Small intestine (tissue), 7 donors: Measurements from ENCODE around the gene EPHB6. TPM values are rescaled to one million over a fixed set of nuclear protein-coding genes. Genes with fewer than 3 reads are reported as not detected.
A peak's percentile ranks its signal among the peaks of the same experiment; 100 is the strongest.

Source experiments
- DNase-seq, 2 donors: peaks; one replicate each; pipeline versions ENCODE4 v3.0.0 to v3.0.0-alpha.2; 2013
- FAIRE-seq: peaks from 2 replicates; lab custom pipeline; 2012; peaks lifted over from hg19 to GRCh38; lab: Jason Lieb, UNC
- H3K27ac ChIP-seq, 3 donors: one replicate each; pipeline ENCODE4 v1.5.1; 2013; ENCODE audit warnings: low read length in 2 of 3, mild to moderate bottlenecking in 2 of 3, control low read depth in 1 of 3, inconsistent platforms in 1 of 3, low read depth in 1 of 3, moderate library complexity in 1 of 3
- H3K27me3 ChIP-seq, 3 donors: one replicate each; pipeline ENCODE4 v1.6.1; 2013; ENCODE audit warnings: low read length in 3 of 3, inconsistent platforms in 1 of 3; ENCODE audit not compliant: control insufficient read depth in 3 of 3, insufficient read depth in 3 of 3
- H3K36me3 ChIP-seq, 3 donors: one replicate each; pipeline ENCODE4 v1.6.1; 2013; ENCODE audit warnings: low read length in 3 of 3, inconsistent platforms in 1 of 3, low read depth in 1 of 3, mild to moderate bottlenecking in 1 of 3, moderate library complexity in 1 of 3; ENCODE audit not compliant: control insufficient read depth in 3 of 3, insufficient read depth in 2 of 3
- H3K4me1 ChIP-seq, 3 donors: one replicate each; pipeline ENCODE4 v1.6.1; 2013; ENCODE audit warnings: low read length in 2 of 3, inconsistent platforms in 1 of 3, low read depth in 1 of 3, mild to moderate bottlenecking in 1 of 3, moderate library complexity in 1 of 3; ENCODE audit not compliant: control insufficient read depth in 3 of 3, insufficient read depth in 2 of 3
- H3K4me3 ChIP-seq, 3 donors: one replicate each; pipeline ENCODE4 v1.5.1; 2013; ENCODE audit warnings: low read length in 3 of 3, control low read depth in 1 of 3, inconsistent platforms in 1 of 3, low read depth in 1 of 3, mild to moderate bottlenecking in 1 of 3, moderate library complexity in 1 of 3
- H3K9me3 ChIP-seq, 2 donors: one replicate each; pipeline ENCODE4 v1.6.1; 2013; ENCODE audit warnings: low read depth in 1 of 2, low read length in 1 of 2; ENCODE audit not compliant: control insufficient read depth in 2 of 2, insufficient read depth in 1 of 2
- WGBS, 3 donors: extraction: QIAGEN DNeasy Blood & Tissue Kit; methylation state at CpG; one replicate each; pipeline ENCODE4 v1.1.7; 2013; 5-methylcytosine and 5-hydroxymethylcytosine counted together
- polyA plus RNA-seq, 4 donors: library from polyadenylated mRNA; stranded (reverse) in 3 of 4; unstranded in 1 of 4; fragments of 200-250 nt in 3 of 4; fragments of 120-200 nt in 1 of 4; gene quantifications; one replicate each; pipeline versions ENCODE4 v1.2.1 to v1.2.3, GENCODE V29; 2013
- donor health status: healthy with polysubstance abuse.
- donor health status: control.
- donor health status: control.
- donor health status: Bipolar disorder and iron deficiency.
- donor health status: healthy.

The EPHB6 gene
- polyA plus RNA-seq, 4 donors: 1.7 to 26.2 (median 11.8) TPM

- Histone ChIP-seq H3K36me3 (no peaks in the 10 kb centered on the region), H3K9me3 (peaks cover 0 to 5% of the 10 kb centered on the region in 2 donors), H3K4me3 (no peak overlapping the region), H3K27ac (peak overlapping the region; percentile 80 to 90 (median 87)), H3K4me1 (peaks cover 0 to 37% (median 0%) of the 10 kb centered on the region in 3 donors), H3K27me3 (no peaks in the 10 kb centered on the region)
- 24 to 61% (median 35%) methylated on average over 21 of the region's 21 CpGs for WGBS, 3 donors
- FAIRE-seq: no peak
- peak; percentile 71 to 96 for DNase-seq
Observed at GRCh38 chr7:142908921-142909890, 54.3 kb downstream of the EPHB6 start.

DNA sequence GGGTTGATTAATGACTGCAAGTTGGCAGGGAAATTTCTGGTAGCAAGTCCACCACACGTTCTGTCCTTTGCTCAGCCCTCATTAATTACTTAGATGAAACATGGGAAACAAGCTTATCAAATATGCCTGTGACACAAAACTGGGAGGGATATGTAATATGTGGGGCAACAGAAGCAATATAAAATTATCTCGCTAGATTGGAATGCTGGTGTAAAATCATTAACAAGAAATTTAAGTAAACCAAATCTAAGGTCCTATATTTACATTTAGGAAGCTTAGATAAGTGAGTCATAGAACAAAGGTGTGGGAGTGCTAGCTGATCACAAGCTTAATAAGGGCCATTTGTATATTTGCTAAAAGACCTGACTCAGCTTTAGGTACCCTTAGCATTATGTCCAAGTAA, 55.2 kb downstream of the EPHB6 start:
- 12 to 51% (median 22%) methylated on average over 2 of the region's 2 CpGs for WGBS, 3 donors
- no peaks in the 10 kb centered on the region for H3K27me3 ChIP-seq
- H3K9me3 ChIP-seq: no peaks in the 10 kb centered on the region
- peaks cover 0 to 39% (median 0%) of the 10 kb centered on the region in 3 donors for H3K4me1 ChIP-seq
- H3K36me3 ChIP-seq: no peaks in the 10 kb centered on the region
- H3K4me3 ChIP-seq: no peak overlapping the region
- FAIRE-seq: peak; percentile 67
- peak; percentile 82 to 94 for DNase-seq
- H3K27ac ChIP-seq: peak overlapping the region in 2 of 3 donors; percentile 53 to 80

DNA sequence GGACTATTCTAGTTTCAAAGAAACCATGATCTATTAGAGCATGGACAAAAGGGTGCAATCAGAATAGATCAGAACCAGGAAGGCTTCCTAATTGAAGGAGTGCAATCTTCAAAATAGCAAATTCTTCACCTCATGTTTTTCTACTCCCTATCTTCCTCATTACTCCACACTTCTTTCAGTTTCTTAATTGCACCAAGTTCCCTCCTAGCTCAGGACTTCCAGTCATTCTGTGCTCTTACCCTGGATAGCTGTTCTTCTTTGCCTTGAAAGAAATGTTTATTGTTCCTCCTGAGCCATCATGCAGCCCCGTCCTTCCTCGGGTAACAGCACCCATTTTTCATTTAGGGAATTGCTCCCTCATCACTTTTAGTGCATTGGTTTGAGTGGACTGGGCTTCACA, 55.6 kb downstream of the EPHB6 start:
- no peaks in the 10 kb centered on the region for H3K27me3 ChIP-seq
- 10 to 45% (median 19%) methylated on average over 2 of the region's 2 CpGs for WGBS, 3 donors
- H3K36me3 ChIP-seq: no peaks in the 10 kb centered on the region
- peak overlapping the region in 2 of 3 donors; percentile 53 to 80 for H3K27ac ChIP-seq
- H3K4me3 ChIP-seq: no peak overlapping the region
- DNase-seq: no peak
- no peak for FAIRE-seq
- H3K9me3 ChIP-seq: no peaks in the 10 kb centered on the region
- peaks cover 0 to 39% (median 0%) of the 10 kb centered on the region in 3 donors for H3K4me1 ChIP-seq

- Histone ChIP-seq H3K36me3 (no peaks in the 10 kb centered on the region), H3K9me3 (no peaks in the 10 kb centered on the region), H3K27me3 (no peaks in the 10 kb centered on the region), H3K4me1 (peaks cover 0 to 39% (median 0%) of the 10 kb centered on the region in 3 donors), H3K4me3 (no peak overlapping the region), H3K27ac (no peak overlapping the region)
- no peak for FAIRE-seq
- WGBS, 3 donors: 62 to 65% (median 64%) methylated on average over 3 of the region's 3 CpGs
- DNase-seq: peak in 1 of 2 donors; percentile 19
Observed at GRCh38 chr7:142913051-142913450, 58.2 kb downstream of the EPHB6 start.

GRCh38 chr7:142913566-142913965, 58.7 kb downstream of the EPHB6 start:
- Histone ChIP-seq H3K36me3 (no peaks in the 10 kb centered on the region), H3K4me1 (peaks cover 0 to 36% (median 0%) of the 10 kb centered on the region in 3 donors), H3K4me3 (no peak overlapping the region), H3K27me3 (no peaks in the 10 kb centered on the region), H3K27ac (no peak overlapping the region), H3K9me3 (no peaks in the 10 kb centered on the region)
- DNase-seq: peak in 1 of 2 donors; percentile 46
- no peak for FAIRE-seq
- WGBS, 3 donors: 63 to 74% (median 64%) methylated on average over 2 of the region's 2 CpGs

- Histone ChIP-seq H3K4me1 (peaks cover 0 to 33% (median 0%) of the 10 kb centered on the region in 3 donors), H3K27me3 (peaks cover 0 to 2% (median 0%) of the 10 kb centered on the region in 3 donors), H3K9me3 (no peaks in the 10 kb centered on the region), H3K4me3 (no peak overlapping the region), H3K27ac (no peak overlapping the region), H3K36me3 (no peaks in the 10 kb centered on the region)
- FAIRE-seq (no peak), DNase-seq (no peak)
- WGBS, 3 donors: 12 to 33% (median 21%) methylated on average over 1 of the region's 1 CpG
Observed at GRCh38 chr7:142914121-142914520, 59.2 kb downstream of the EPHB6 start.

DNA sequence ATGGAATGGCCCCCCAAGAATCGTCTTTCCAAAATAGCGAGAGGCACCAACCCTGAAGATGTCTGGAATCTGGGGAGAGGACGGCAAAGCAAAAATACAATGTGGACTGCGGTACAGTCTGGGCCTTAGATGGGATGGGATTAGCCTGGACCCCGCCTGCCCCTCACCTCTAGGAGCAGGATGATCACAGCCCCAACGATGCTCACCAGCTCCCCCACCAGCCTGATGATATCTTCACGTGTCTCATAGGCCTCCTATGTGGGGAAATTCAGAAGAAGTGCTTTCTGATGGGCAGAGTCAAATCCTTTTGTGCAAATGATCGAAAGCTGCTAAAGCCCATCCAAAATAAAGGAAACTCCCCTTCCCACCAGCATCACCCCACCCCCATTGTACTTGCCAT, 60.4 kb downstream of the EPHB6 start:
- no peak overlapping the region for H3K4me3 ChIP-seq
- H3K36me3 ChIP-seq: no peaks in the 10 kb centered on the region
- WGBS, 3 donors: 86 to 93% (median 87%) methylated on average over 8 of the region's 8 CpGs
- peaks cover 0 to 24% (median 0%) of the 10 kb centered on the region in 3 donors for H3K4me1 ChIP-seq
- FAIRE-seq (no peak), DNase-seq (no peak)
- no peaks in the 10 kb centered on the region for H3K9me3 ChIP-seq
- no peak overlapping the region for H3K27ac ChIP-seq
- H3K27me3 ChIP-seq: peaks cover 0 to 2% (median 0%) of the 10 kb centered on the region in 3 donors

DNA sequence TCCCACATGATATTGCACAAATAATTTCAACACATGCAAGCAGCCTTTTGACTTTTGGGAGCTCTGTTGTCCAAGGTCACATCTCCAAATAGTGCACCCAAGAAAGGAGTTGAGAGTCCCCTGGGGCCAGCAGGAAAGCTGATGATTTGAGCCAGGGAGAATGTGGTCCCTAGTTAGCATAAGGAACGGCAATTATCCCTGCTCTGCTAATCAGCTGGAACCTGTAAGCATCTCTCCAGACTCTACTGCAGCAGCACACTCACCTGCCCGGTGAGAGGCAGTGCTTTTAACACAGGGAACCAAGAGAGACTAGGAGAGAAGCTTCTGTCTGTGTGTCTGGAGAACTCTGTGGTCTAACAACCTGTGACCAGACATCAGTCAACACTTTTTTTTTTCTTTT, 61.6 kb downstream of the EPHB6 start:
- Histone ChIP-seq H3K27ac (no peak overlapping the region), H3K4me1 (peaks cover 0 to 13% (median 0%) of the 10 kb centered on the region in 3 donors), H3K36me3 (no peaks in the 10 kb centered on the region), H3K9me3 (no peaks in the 10 kb centered on the region), H3K27me3 (peaks cover 0 to 2% (median 0%) of the 10 kb centered on the region in 3 donors), H3K4me3 (no peak overlapping the region)
- 41 to 65% (median 47%) methylated on average over 2 of the region's 2 CpGs for WGBS, 3 donors
- no peak for FAIRE-seq
- DNase-seq: no peak
